Stimulated activated CD4-positive, alpha-beta T cell treated with anti-CD3 and anti-CD28 coated beads, Interleukin-2, amount 100 ng/mL, for 48 hours (primary cell): ENCODE measurements around the gene PGBD1.

ENCODE experiments used
- DNase-seq, 2 donors: peaks; one replicate each; pipeline ENCODE4 v3.0.0-alpha.2; 2020

The PGBD1 gene

GRCh38 chr6:28335564-28336283 is 54.4 kb downstream of the PGBD1 start, which contains the start of gene ZSCAN31:
TSS of gene ZSCAN31 (minus strand) at chr6:28336148. CDS start at chr6:28329683, 6,465 bp downstream.
- peak; percentile 59 to 63 for DNase-seq

- peak in 1 of 2 donors; percentile 10 for DNase-seq
These were observed 55.1 kb downstream of the PGBD1 start for GRCh38 chr6:28336284-28337120.

GRCh38 chr6:28337121-28337520 is 55.7 kb downstream of the PGBD1 start:
- no peak for DNase-seq

- DNase-seq: no peak
These were observed 59.1 kb downstream of the PGBD1 start for GRCh38 chr6:28340310-28341095.

GRCh38 chr6:28343898-28344677 is 62.7 kb downstream of the PGBD1 start:
- DNase-seq: no peak

- no peak for DNase-seq
These were observed 63.8 kb downstream of the PGBD1 start for GRCh38 chr6:28345201-28345600.

- no peak for DNase-seq
These were observed 65.7 kb downstream of the PGBD1 start for GRCh38 chr6:28347119-28347518.

- DNase-seq: no peak
These were observed 68.0 kb downstream of the PGBD1 start for GRCh38 chr6:28349344-28349891.

GRCh38 chr6:28349892-28350737 is 68.7 kb downstream of the PGBD1 start, which contains the start of gene ZKSCAN3:
TSS of gene ZKSCAN3 (plus strand) at chr6:28349947. CDS start at chr6:28359587, 9,640 bp downstream.
- peak; percentile 76 to 77 for DNase-seq

GRCh38 chr6:28351087-28351486 is 69.7 kb downstream of the PGBD1 start:
- DNase-seq: no peak

GRCh38 chr6:28351493-28351925 is 70.1 kb downstream of the PGBD1 start:
- no peak for DNase-seq
